Activated naive CD4-positive, alpha-beta T cell treated with anti-CD3 and anti-CD28 coated beads, Interleukin-2, amount 50 U/mL, for 72 hours (primary cell): ENCODE measurements around the gene TRANK1. TPM values are rescaled to one million over a fixed set of nuclear protein-coding genes. Genes with fewer than 3 reads are reported as not detected.
"Not testable (repeated sequence)": the region's sequence is repeated elsewhere in the genome, so short reads cannot be mapped to it uniquely, and the experiment has no call there.

Source experiments
- ATAC-seq, 2 donors: fragments of 150-1000 bp; cut with Tn5 transposase; 2 replicates each; pipeline ENCODE4 v1.10.0; 2021; ENCODE audit warnings: mild to moderate bottlenecking in 2 of 2, moderate library complexity in 2 of 2
- DNase-seq, 2 donors: peaks; one replicate each; pipeline ENCODE4 v3.0.0; 2021 to 2022; ENCODE audit warnings: low spot score in 2 of 2
- H3K27ac Mint-ChIP-seq, 2 donors: one replicate each; pipeline ENCODE4 v1.8.0; 2022; ENCODE audit warnings: mild to moderate bottlenecking in 2 of 2, mixed read lengths in 2 of 2
- H3K36me3 Mint-ChIP-seq, 2 donors: one replicate each; pipeline ENCODE4 v1.8.0; 2022; ENCODE audit warnings: mixed read lengths in 2 of 2
- H3K9me3 Mint-ChIP-seq, 2 donors: one replicate each; pipeline ENCODE4 v1.8.0; 2022; ENCODE audit warnings: mixed read lengths in 2 of 2
- total RNA-seq, 2 donors: library from RNA; stranded (reverse); gene quantifications; one replicate each; pipeline ENCODE4 v1.2.3, GENCODE V29; 2022

Gene TRANK1
- total RNA-seq, 2 donors from 2014 or later, result 16.8 to 21.5 TPM

DNA sequence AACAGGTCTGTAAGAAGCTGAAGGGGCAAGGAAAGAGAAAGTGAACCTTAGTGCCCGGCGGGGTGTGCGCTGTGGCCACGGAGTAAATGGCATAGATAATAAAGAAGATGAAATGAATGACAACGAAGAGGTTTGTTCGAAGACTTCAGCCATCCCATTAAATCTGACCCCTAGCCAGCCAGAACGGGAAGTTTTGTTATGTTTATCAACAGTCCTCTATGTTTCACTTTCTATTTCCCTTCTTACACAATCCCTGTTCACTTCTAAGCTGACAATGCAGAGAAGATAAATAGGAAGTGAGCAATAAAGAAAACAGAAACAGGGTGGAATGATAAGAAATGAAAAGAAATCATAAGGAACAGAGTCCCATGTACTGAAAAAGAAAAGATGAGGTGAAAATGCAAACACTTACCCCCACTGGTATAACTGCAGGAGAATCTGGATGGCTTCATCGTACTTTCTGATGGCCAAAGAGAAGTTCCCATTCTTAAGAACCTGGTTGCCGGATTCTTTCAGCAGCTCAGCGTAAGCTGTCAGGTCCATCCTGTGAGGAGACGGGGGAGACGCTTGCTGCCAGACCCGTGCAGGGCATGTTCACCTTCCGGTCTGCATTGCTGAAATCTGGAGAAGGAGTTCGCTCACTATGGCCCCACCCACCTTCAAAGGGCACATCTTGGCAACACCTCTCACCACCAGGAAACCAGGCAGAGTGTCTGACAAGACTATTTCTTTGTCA is 36.8 kb downstream of the TRANK1 start:
- H3K36me3 Mint-ChIP-seq, result peaks cover 0 to 6% of the 10 kb centered on the region in 2 donors
- no peaks in the 10 kb centered on the region for H3K9me3 Mint-ChIP-seq
- ATAC-seq, result peak; percentile 23 to 73
- DNase-seq, result peak; percentile 42 to 78
- H3K27ac Mint-ChIP-seq, result peak overlapping the region; percentile 66 to 88

DNA sequence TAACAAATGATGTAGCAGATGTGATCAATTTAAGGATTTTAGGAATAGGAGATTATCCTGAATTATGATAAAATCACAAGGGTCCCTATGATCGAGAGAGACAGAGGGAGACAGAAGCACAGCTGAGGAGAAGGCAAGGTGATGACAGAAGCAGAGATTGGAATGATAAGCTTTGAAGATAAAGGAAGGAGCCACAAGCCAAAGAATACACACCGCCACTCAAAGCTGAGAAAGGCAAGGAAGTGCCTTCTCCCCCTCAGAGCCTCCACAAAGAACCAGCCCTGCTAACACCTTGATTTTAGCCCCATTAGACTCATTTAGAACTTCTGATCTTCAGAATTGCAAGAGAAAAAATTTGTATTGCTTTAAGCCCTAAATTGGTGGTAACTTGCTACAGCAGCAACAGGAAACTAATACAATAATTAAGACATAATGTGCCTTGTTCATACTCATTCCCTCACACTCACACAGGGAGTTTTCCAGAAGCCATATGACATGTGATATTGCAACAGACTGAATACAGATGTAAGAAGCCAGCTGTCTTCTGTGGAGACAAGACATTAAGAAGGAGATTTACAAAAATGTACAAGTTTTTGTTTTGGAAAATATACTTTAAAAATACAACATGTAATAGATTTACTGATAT is 38.2 kb downstream of the TRANK1 start:
- H3K36me3 Mint-ChIP-seq, result peaks cover 6 to 9% of the 10 kb centered on the region in 2 donors
- DNase-seq (no peak), ATAC-seq (peak in 1 of 2 donors; percentile 12)
- H3K27ac Mint-ChIP-seq, result peak overlapping the region in 1 of 2 donors; percentile 83
- H3K9me3 Mint-ChIP-seq, result no peaks in the 10 kb centered on the region

DNA sequence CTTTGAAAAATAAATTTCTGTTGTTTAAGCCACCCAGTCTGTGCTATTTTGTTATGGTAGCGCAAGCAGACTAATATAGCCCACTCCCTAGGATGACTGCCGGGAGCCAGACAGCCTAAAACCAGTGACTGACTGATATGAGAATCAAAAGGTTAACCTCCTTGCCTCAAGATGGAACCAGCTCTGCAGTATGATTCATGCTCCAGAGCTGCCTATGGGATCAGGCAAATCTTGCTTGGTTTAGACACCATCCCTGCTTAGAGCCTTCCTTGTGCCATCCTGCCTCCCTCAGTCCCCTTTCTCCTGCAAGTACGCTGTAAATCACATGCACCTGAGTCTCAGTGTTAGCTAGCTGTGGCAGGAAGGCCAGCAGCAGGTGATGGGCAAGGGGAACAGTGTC is 39.3 kb downstream of the TRANK1 start:
- peaks cover 6 to 11% of the 10 kb centered on the region in 2 donors for H3K36me3 Mint-ChIP-seq
- H3K9me3 Mint-ChIP-seq, result no peaks in the 10 kb centered on the region
- DNase-seq (no peak), ATAC-seq (peak; percentile 40 to 51)
- peak overlapping the region in 1 of 2 donors; percentile 83 for H3K27ac Mint-ChIP-seq

DNA sequence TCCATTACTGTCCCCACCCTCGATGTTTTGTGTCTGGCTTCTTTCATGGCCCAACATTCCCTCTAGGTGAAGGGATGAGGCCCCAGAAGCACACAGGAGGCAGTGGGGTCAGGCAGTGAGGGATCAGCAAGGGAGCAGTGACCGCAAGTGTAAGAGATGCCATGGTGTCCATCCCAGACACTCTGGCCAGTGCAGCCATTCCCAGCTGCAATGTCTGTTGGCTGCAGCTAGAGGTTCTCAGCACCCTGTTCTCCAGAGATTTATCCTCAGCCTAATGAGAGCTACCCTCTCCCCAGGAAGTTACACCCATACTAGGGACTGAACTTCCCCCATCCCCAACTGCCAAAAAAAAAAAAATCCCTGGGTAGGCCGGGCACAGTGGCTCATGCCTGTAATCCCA is 40.2 kb downstream of the TRANK1 start:
- ATAC-seq (no peak), DNase-seq (no peak)
- Mint-ChIP-seq H3K9me3 (no peaks in the 10 kb centered on the region), H3K36me3 (peaks cover 6 to 19% of the 10 kb centered on the region in 2 donors), H3K27ac (no peak overlapping the region)

DNA sequence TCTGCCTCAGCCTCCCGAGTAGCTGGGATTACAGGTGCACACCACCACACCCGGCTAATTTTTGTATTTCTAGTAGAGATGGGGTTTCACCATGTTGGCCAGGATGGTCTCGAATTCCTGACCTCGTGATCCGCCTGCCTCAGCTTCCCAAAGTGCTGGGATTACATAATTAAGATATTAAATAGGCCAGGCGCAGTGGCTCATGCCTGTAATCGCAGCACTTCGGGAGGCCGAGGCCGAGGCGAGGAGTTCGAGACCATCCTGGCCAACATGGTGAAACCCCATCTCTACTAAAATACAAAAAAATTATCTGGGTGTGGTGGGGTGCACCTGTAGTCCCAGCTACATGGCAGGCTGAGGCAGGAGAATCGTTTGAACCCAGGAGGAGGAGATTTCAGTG is 40.8 kb downstream of the TRANK1 start:
- peaks cover 6 to 19% of the 10 kb centered on the region in 2 donors for H3K36me3 Mint-ChIP-seq
- not testable (repeated sequence) for H3K27ac Mint-ChIP-seq, H3K9me3 Mint-ChIP-seq

DNA sequence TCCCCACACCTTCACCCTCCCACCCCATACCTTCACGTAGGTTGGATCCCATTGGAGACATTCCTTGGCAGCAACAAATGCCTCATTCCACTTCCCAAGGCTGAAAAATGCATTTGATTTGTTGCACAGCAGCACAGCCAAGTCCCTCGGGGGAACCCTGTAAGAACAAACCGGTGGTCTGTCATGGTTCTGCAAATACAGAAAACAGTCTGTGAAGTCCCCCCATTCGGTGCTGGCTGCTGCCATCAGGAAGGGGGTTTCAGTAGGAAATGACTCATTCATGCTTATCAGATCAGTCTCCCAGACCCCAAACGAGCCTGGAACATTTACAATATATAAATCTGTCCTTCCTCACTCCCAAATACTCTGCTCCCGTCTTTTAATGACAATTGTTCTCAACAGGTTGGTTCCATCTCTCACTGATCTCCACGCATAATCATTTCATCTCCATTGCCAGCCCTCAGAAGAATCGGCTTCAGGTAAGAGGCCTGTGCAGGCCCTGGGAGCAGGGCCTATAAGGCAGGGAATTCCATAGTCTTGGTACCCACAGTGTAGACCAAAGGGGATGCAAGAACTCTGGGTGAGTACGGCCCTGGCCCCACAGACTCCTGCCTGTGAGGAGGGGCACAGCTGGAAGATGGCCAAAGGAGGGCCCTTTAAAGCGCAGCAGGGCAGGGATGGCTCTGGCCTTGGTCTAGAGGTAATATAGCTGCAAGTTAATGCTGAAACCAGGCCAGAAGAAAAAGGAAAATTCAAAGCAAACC is 41.6 kb downstream of the TRANK1 start:
- H3K36me3 Mint-ChIP-seq, result peaks cover 6 to 21% of the 10 kb centered on the region in 2 donors
- no peak for ATAC-seq
- peak overlapping the region in 1 of 2 donors; percentile 14 for H3K27ac Mint-ChIP-seq
- H3K9me3 Mint-ChIP-seq, result no peaks in the 10 kb centered on the region
- DNase-seq, result no peak

More for the DNA sequence above, 40.8 kb downstream of the TRANK1 start:
- DNase-seq, ATAC-seq: not testable (repeated sequence)

DNA sequence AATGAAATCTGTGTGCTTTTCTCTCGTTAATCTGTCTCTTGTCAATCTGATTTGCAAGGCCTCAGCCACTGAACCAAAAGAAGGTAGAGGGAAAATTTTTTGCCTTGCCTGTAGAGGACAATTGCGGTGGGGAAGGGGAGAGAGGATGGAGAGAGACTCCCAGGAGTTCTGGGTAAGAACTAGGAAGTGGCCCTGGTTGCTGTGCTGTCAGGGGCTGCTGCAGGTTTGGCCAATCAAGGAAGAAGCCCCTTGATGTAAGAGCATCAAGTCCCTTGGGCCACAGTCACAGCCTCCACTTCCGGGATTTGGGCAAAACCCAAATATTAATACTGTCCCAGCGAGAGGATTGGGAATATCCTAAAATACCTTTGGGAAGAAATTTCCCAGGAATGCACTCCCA is 43.3 kb downstream of the TRANK1 start:
- Mint-ChIP-seq H3K27ac (no peak overlapping the region), H3K9me3 (no peaks in the 10 kb centered on the region), H3K36me3 (peaks cover 0 to 30% of the 10 kb centered on the region in 2 donors)
- ATAC-seq (no peak), DNase-seq (no peak)

DNA sequence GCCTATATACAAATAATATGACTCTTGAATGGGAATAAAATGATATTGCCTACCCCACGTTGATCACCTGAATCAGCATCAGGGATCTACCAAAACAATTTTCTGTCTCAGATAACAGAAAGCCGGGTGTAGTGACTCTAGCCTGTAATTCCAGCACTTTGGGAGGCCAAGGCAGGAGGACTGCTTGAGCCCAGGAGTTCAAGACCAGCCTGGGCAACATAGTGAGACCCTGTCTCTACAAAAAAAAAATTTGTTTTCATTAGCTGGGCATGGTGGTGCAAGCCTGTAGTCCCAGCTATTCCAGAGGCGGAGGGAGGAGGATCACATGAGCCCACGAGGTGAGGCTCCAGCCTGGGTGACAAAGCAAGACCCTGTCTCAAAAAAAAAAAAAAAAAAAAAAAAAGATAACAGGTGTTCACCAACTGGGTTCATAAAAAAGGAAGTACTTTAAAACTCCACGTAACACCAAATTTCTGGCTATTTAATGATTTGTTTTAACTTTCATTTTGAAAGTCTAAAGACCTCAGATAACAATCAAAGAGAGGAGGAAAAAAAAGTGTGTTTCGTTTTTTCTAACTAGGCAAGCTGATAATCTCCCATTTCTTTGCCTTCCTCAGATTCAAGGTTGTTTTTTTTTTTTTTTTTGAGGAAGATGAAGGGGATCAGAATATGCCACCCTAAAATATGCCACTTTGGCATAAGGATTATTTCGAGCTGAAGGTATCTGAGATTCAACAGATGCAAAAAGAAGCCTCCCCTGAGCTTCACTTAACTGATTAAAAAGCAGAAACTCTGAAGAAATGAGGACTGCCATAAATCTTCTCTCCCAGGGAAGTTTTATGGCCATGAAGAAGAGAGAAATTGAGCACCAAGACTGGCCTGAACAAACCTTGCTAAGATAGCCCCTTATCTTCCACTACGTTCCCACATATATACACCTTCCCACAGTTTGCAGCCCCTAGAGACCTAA is 44.1 kb downstream of the TRANK1 start:
- ATAC-seq (no peak), DNase-seq (no peak)
- Mint-ChIP-seq H3K9me3 (no peaks in the 10 kb centered on the region), H3K27ac (no peak overlapping the region), H3K36me3 (peaks cover 0 to 30% of the 10 kb centered on the region in 2 donors)

DNA sequence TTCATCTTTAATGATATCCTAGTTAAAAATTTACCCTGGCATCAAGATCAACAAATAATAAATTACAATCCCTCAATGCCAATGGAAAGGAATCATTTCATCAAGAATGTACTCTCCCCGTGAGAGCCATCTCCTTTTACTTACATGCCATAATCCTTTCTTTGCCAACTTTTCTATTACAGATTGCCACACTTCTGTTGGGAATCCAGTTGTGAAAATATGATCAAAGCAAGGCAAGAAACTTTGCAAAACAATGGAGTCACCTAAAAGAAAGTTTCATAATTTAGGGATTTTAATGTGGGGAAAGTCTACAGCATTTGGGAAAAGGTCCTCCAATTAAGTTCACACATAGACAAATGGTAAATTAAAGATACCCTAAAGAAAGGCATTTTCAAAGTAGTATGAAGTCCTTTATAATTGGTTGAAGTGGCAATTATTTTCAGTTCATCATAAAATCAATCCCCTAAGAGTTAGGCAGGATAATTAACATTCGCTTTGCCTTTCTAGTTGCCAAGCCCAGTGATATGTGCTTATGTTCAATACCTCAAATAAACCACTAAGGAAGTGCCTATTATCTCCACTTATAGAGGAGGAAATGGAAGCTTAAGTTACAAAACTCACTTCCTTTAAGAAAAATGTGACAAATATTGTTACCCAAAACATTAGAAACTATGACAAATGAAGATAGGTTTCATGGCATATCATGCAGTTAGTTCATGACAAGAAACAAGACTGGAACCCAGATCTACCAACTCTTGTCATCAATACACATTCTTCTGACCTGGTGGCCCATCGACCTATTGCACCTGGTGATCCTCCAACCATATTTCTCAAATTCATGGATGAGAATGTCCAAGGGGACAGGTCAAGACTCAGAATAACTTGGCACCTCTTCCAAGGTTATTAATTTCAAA is 49.1 kb downstream of the TRANK1 start:
- no peak for ATAC-seq
- peaks cover 10 to 26% of the 10 kb centered on the region in 2 donors for H3K36me3 Mint-ChIP-seq
- H3K9me3 Mint-ChIP-seq, result no peaks in the 10 kb centered on the region
- no peak overlapping the region for H3K27ac Mint-ChIP-seq
- DNase-seq, result no peak

DNA sequence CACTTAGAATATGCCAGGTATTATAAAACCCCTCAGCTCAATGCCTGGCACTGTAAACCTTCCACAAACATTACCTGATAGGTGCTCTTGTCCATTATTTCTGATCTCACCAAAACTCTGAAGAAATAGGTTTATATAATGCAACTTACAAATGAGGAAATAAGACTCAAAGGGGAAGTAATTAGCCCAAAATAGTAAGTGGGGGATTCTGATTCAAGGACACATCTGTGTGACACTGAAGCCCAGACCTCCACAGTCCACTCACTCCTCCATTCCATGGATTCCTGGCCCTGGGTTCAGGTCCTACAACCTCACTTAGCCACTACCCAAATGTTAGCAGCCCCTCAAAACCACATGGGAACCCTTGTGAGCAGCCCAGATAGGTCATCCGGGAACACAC is 49.9 kb downstream of the TRANK1 start:
- ATAC-seq, result no peak
- Mint-ChIP-seq H3K27ac (no peak overlapping the region), H3K9me3 (no peaks in the 10 kb centered on the region), H3K36me3 (peaks cover 11 to 19% of the 10 kb centered on the region in 2 donors)
- no peak for DNase-seq

DNA sequence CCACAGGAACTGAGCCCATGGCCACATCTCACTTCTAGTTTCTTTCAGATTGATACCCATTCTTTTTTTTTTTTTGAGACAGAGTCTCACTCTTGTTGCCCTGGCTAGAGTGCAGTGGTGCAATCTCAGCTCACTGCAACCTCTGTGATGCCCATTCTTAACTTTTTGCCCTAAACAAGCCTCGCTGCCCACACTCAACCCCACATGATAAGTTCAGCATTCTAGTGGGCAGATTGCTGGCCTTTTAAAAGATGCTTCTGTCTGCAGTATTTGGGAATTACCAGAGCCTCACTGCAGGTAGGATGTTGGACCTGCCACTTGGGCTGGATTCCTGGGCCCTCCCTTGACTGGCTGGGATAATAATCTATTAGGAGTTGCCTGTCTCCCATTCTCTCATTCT is 51.0 kb downstream of the TRANK1 start:
- no peak for DNase-seq
- H3K9me3 Mint-ChIP-seq, result no peaks in the 10 kb centered on the region
- peaks cover 16 to 18% of the 10 kb centered on the region in 2 donors for H3K36me3 Mint-ChIP-seq
- peak overlapping the region; percentile 16 to 33 for H3K27ac Mint-ChIP-seq
- ATAC-seq, result no peak

DNA sequence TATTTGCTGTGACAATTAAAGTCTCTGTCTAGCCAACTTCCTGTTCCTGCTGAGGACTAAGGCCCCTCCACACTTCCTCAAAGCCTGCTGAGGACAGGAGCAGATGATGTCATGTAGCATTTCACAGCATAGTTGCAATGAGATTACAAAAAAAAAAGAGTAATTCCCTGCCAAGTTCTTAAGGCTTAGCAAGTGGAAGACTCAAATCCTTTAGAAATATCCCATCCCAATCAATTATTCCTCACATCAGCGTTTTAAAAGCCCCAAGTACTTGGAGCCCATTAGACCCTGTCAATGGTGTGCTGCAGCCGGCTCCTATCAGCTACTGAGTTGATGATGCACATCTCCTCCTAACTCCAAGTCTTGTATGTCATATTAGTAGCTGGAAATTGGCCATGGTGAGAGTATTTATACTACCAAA is 51.7 kb downstream of the TRANK1 start:
- Mint-ChIP-seq H3K9me3 (no peaks in the 10 kb centered on the region), H3K27ac (peak overlapping the region in 1 of 2 donors; percentile 33), H3K36me3 (peaks cover 14 to 16% of the 10 kb centered on the region in 2 donors)
- peak in 1 of 2 donors; percentile 81 for ATAC-seq
- no peak for DNase-seq

DNA sequence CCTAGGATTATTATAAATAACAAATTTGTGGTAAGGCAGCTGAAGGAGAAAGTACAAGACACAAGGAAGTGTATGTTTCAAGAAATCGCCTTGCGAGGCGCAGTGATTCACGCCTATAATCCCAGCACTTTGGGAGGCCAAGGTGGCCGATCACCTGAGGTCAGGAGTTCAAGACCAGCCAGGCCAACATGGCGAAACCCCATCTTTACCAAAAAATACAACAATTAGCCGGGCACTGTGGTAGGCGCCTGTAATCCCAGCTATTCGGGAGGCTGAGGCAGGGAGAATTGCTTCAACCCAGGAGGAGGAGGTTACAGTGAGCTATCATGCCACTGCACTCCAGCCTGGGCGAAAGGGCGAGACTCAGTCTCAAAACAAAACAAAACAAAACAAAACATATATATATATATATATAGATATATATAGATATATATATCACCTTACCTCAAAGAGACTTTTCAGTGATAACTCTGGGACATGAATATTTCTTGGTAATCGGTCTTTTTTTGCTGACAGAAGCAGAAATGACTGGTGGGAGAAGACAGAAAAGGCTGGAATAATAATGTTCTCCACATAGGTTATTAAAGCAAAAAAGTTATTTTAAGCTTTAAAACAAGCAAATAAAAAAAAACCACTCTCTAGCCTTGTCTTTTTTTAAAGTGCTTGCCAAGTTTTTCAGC is 52.3 kb downstream of the TRANK1 start:
- Mint-ChIP-seq H3K27ac (peak overlapping the region; percentile 33 to 85), H3K36me3 (peaks cover 11 to 16% of the 10 kb centered on the region in 2 donors)

DNA sequence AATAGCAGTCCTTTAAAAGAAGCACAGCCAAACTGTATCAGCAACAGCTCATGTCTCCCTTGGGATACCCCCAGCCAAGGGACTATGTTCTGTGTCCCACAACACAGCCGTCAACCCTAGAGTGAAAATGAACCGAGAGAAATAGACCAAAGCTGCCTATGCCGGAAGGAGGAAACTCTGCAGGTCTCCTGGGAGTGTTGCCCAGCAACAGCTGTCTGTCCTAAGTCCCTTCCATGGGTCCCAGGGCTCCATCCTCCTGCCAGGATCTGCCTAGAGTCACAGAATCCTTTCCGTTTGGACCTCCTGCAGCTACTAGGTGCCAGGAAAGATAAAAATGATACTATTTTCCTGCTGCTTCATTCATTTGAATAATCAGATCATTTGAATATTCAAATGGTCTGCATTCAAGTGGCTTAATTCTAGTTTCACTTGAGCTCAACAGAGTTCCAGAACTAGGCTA is 53.1 kb downstream of the TRANK1 start:
- DNase-seq (no peak), ATAC-seq (no peak)
- Mint-ChIP-seq H3K36me3 (peaks cover 7 to 16% of the 10 kb centered on the region in 2 donors), H3K27ac (peak overlapping the region in 1 of 2 donors; percentile 85), H3K9me3 (no peaks in the 10 kb centered on the region)

More for the DNA sequence above, 52.3 kb downstream of the TRANK1 start:
- DNase-seq, result no peak
- no peaks in the 10 kb centered on the region for H3K9me3 Mint-ChIP-seq
- no peak for ATAC-seq
